MCF 10A (cell line): ENCODE results near the gene LRRC57. TPM values are rescaled to one million over a fixed set of nuclear protein-coding genes. Genes with fewer than 3 reads are reported as not detected.

Experiments used
- BruUV-seq: library from RNA; stranded (reverse); fragments of 400-500 nt; replicated peaks from 2 replicates; lab custom pipeline; 2021; lab: Mats Ljungman, UMichigan
- CTCF ChIA-PET: fragments of 300-600 bp; sonication (Branson Sonifier 250); formaldehyde crosslinking; extraction: SDS; loops from one replicate; lab custom pipeline; 2021; ENCODE audit warnings: antibody characterized with exemption, inconsistent platforms; lab: Yijun Ruan, JAX
- POLR2A ChIA-PET: fragments of 300-600, 350-650 bp; sonication (Branson Sonifier 250); formaldehyde crosslinking; extraction: SDS; loops from one replicate; lab custom pipeline; 2020; ENCODE audit warnings: antibody characterized with exemption, inconsistent platforms; lab: Yijun Ruan, JAX
- DNase-seq: peaks from one replicate; pipeline ENCODE4 v3.0.0-alpha.2; 2018; ENCODE audit not compliant: unreplicated experiment
- H3K27ac Mint-ChIP-seq: one replicate; pipeline ENCODE4 v1.8.0; 2022; ENCODE audit warnings: mild to moderate bottlenecking, low read depth, mixed read lengths; ENCODE audit not compliant: unreplicated experiment
- H3K27me3 Mint-ChIP-seq: one replicate; pipeline ENCODE4 v1.8.0; 2022; ENCODE audit warnings: mixed read lengths; ENCODE audit not compliant: insufficient read depth, unreplicated experiment
- H3K36me3 Mint-ChIP-seq: one replicate; pipeline ENCODE4 v1.8.0; 2022; ENCODE audit warnings: mild to moderate bottlenecking, moderate library complexity, mixed read lengths; ENCODE audit not compliant: insufficient read depth, unreplicated experiment
- H3K4me1 Mint-ChIP-seq: one replicate; pipeline ENCODE4 v1.8.0; 2022; ENCODE audit warnings: mixed read lengths; ENCODE audit not compliant: insufficient read depth, unreplicated experiment
- H3K4me3 Mint-ChIP-seq: one replicate; pipeline ENCODE4 v1.8.0; 2022; ENCODE audit warnings: mild to moderate bottlenecking, moderate library complexity, mixed read lengths; ENCODE audit not compliant: unreplicated experiment
- H3K9me3 Mint-ChIP-seq: one replicate; pipeline ENCODE4 v1.8.0; 2022; ENCODE audit warnings: mixed read lengths; ENCODE audit not compliant: unreplicated experiment
- CTCF ChIP-seq: fragments of 200-600 bp; IDR thresholded peaks from one replicate; pipeline ENCODE4 v1.8.0; 2022; ENCODE audit warnings: antibody characterized with exemption, mild to moderate bottlenecking; ENCODE audit not compliant: unreplicated experiment
- intact Hi-C: fragments of 100-400 bp; cut with micrococcal nuclease; formaldehyde crosslinking; loops from 2 replicates; pipeline ENCODE4 v1.14.1; 2022
- total RNA-seq: library from RNA; stranded (reverse); gene quantifications from 2 replicates; pipeline ENCODE4 v1.2.3, GENCODE V29; 2022

LRRC57 gene
- total RNA-seq, 1 experiment from 2014 or later: 18.3 TPM

- no peaks in the 10 kb centered on the region for H3K9me3 Mint-ChIP-seq
- H3K4me1 Mint-ChIP-seq: peaks cover 6% of the 10 kb centered on the region
Observed at GRCh38 chr15:42584031-42584765, 35.6 kb upstream of the LRRC57 start.

GRCh38 chr15:42582569-42583375, 34.2 kb upstream of the LRRC57 start:
- peaks cover 6% of the 10 kb centered on the region for H3K4me1 Mint-ChIP-seq
- POLR2A ChIA-PET: interaction anchor here (0.9 to 1.3 kb wide), 2 partner anchors 9 to 87 kb away, joined by 3 to 4 read pairs; no protein-coding TSS in a partner anchor
- no peaks in the 10 kb centered on the region for H3K9me3 Mint-ChIP-seq
- H3K27me3 Mint-ChIP-seq: no peaks in the 10 kb centered on the region
- intact Hi-C loops: no loop called here
- TF ChIP-seq CTCF: no peak
- H3K27ac Mint-ChIP-seq: no peak overlapping the region
- CTCF ChIA-PET: interaction anchor here (0.6 to 1.9 kb wide), 4 partner anchors 69 to 523 kb away, joined by 3 to 9 read pairs (median 4); no protein-coding TSS in a partner anchor
- no TSS peak for BruUV-seq
- no peak overlapping the region for H3K4me3 Mint-ChIP-seq
- peaks cover 6% of the 10 kb centered on the region for H3K36me3 Mint-ChIP-seq
- no peak for DNase-seq

More at GRCh38 chr15:42584031-42584765, 35.6 kb upstream of the LRRC57 start:
- ChIA-PET POLR2A (interaction anchor here (0.8 to 2.2 kb wide), 2 partner anchors 8 to 43 kb away, joined by 4 to 13 read pairs; partner anchors contain the start of gene STARD9), CTCF (interaction anchor here (0.5 to 0.7 kb wide), 2 partner anchors 67 to 90 kb away, joined by 3 read pairs; no protein-coding TSS in a partner anchor)
- no peak for DNase-seq
- no peak for TF ChIP-seq CTCF
- Mint-ChIP-seq H3K4me3 (no peak overlapping the region), H3K27ac (no peak overlapping the region), H3K27me3 (no peaks in the 10 kb centered on the region), H3K36me3 (peaks cover 6% of the 10 kb centered on the region)
- no TSS peak for BruUV-seq
- intact Hi-C loops: no loop called here

- BruUV-seq: no TSS peak
- peaks cover 6% of the 10 kb centered on the region for H3K36me3 Mint-ChIP-seq
Observed at GRCh38 chr15:42581272-42581730, 32.7 kb upstream of the LRRC57 start.

More at GRCh38 chr15:42581272-42581730, 32.7 kb upstream of the LRRC57 start:
- H3K4me3 Mint-ChIP-seq: peak overlapping the region; percentile 73
- intact Hi-C loops: no loop called here
- no peaks in the 10 kb centered on the region for H3K9me3 Mint-ChIP-seq
- TF ChIP-seq CTCF: no peak
- peaks cover 11% of the 10 kb centered on the region for H3K4me1 Mint-ChIP-seq
- ChIA-PET CTCF (interaction anchor here (0.6 to 1.9 kb wide), 4 partner anchors 38 to 91 kb away, joined by 3 to 9 read pairs (median 3); no protein-coding TSS in a partner anchor), POLR2A (interaction anchor here (0.6 to 1.6 kb wide), 4 partner anchors 33 to 336 kb away, joined by 3 to 12 read pairs (median 4); partner anchors contain the start of genes HAUS2 and LRRC57)
- peak overlapping the region; percentile 5 for H3K27ac Mint-ChIP-seq
- no peaks in the 10 kb centered on the region for H3K27me3 Mint-ChIP-seq
- peak; percentile 70 for DNase-seq
